Measurements from ENCODE around the gene HOXD13.

- TF ChIP-seq CTCF (IDR thresholded peaks at IDR 0.05), result no peak
- no peak for TF ChIP-seq POLR2A (IDR thresholded peaks at IDR 0.05)
Measured at GRCh38 chr2:176096243-176096985, 3.9 kb downstream of the HOXD13 start.
